HG03439 (cell line): Measurements from ENCODE around the gene SH3GL3.

Source experiments
- ATAC-seq: cut with Tn5 transposase; IDR thresholded peaks from one replicate; pipeline ENCODE4 v1.9.1; 2021; ENCODE audit warnings: mild to moderate bottlenecking, moderate library complexity; ENCODE audit not compliant: unreplicated experiment

Gene SH3GL3

DNA sequence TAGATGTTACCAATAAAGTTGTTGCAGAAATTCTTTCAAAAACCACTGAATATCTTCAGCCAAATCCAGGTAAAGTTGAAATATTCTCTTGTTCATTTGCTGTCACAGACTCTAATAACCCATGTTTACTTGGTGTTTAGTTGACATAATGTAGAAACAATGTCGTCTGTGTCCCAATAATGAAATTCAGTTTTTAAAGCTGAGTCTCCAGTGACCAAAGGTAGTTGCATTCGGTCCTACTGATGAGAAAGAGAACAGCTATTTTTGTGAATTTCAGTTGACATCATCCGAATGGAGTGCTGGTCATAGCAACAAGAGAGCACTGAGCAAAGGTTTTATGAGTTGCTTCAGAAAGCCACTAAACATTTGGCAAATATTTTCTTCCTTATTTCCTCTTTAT is 118.0 kb downstream of the SH3GL3 start:
- ATAC-seq, result no peak

DNA sequence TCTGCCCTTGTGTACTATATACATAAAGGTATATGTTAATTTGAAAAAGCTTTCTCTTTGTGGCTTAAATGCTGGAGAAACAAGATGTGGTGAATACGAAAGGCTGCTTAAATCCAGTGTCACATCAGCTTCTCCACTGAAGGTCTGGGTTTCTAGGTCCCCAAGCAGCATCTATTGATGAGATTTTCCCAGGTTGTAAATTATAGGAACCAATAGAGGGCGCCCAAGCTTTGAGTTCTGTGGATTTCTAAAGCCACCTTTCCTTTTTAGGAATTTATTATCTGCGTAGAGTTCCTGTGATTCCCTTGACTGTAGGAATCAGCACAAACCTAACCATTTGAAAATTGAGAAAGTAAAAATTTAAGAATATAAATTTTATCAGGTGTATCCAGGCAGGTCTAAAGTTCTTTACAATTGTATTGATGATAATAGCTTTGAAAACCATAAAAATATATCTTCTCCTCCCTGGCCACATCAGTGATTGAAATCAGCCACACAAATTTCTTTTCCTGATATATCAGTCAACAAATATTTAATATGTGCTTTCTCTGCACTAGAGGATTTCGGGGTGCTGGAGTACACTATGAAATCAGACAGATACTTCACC is 118.5 kb downstream of the SH3GL3 start:
- ATAC-seq, result no peak

DNA sequence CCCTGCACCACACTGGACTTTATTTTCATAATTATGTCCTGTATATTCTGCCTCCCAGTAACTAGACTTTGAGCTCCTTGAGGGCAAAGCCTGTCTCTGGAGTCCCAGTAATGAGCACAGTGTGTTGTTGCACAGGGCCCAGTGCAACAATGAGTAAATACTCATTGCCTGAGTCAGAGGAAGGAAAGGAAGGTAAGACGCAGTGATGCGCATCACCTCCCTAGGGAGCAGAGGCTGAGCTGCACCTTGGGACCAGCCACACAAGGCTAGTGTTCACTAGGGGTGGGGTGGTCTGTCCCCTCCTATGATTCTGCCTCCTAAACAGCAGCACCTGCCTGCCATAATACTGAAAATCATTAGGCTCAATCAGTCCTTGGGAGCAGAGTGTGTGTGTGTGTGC is 120.2 kb downstream of the SH3GL3 start:
- ATAC-seq, result no peak

GRCh38 chr15:83569341-83569740 is 122.2 kb downstream of the SH3GL3 start:
- ATAC-seq, result no peak

GRCh38 chr15:83570756-83571155 is 123.6 kb downstream of the SH3GL3 start:
- no peak for ATAC-seq

DNA sequence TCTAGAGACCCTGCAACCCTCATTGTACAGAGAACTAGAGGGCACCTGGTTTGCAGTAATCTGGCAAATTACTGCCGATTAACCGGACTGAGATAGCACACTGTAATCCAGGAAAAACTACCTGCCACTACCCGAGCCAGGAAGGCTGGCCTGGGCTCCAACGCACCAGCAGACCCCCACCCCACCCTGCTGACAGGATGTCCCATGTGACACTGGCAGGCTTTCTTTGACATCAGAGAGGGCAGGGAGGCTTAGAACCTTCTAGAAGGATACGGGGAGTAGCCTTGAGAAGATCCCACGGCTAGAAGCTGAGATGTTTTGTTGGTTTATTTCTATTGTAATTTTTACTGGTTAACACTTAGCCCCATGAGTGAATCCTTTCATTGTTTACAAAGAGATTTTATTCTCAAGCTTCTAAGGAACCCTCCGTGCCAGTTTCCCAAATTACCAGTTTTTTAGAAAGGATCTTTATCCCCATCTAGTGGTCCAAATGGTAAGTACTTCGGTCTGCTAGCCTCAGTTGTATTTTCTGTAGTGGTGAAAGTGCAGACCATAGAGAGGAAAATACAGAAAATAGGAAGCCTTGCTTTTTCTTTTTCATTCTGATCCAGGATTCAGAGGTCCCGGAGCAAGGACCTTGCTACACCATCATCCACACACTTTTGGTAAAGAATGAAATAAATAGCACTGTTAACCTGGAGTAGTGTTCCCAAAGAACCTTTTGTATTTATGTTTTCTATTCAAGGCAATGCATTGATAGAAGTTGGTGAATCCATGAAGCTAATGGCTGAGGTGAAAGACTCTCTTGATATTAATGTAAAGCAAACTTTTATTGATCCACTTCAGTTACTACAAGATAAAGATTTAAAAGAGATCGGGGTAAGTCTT is 124.9 kb downstream of the SH3GL3 start:
- ATAC-seq, result no peak

DNA sequence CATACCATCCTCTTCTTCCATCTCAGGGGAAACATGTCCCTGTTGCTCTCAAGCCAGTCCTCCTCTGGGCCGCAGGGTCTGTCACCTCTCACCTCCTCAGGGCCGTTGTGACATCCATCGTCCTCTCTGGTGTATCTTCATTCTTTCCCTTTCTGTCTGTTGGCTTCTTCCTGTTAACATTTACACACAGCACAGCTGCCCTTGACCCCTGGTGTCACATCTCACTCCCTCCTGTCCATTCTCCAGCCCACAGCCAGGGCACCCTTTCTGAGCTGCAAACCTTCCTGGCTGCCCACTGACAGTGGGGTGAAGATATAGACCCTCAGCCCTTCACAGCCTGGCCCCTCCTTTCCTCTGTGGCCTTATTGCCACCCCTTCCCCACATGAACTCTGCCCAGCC is 127.2 kb downstream of the SH3GL3 start:
- no peak for ATAC-seq

- ATAC-seq, result no peak
Observed at GRCh38 chr15:83578691-83579090, 131.6 kb downstream of the SH3GL3 start.

DNA sequence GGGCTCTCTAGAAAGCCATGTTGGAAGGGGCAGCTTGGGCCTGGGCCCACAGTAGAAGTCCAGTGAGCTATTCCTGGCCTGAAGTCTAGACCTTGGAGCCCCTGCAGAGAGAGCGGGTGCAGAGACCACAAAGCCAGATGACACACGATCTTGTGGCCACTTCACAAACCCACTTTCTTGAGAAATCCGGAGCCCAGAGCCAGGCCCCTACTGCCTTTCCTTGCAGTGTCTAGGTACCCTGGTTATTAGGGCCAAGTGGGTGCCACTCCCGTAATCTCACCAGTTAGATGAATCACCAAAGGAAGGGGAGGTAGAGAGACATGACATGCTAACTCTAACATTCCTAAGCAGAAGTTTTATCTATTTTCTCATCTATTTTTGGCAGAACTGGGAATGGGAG is 134.2 kb downstream of the SH3GL3 start:
- ATAC-seq, result no peak

- no peak for ATAC-seq
Observed at GRCh38 chr15:83582381-83582780, 135.2 kb downstream of the SH3GL3 start.

- ATAC-seq, result no peak
Observed at GRCh38 chr15:83585601-83586335, 138.6 kb downstream of the SH3GL3 start.

GRCh38 chr15:83587091-83587490 is 139.9 kb downstream of the SH3GL3 start:
- no peak for ATAC-seq

- ATAC-seq, result no peak
Observed at GRCh38 chr15:83588441-83588840, 141.3 kb downstream of the SH3GL3 start.

- no peak for ATAC-seq
Observed at GRCh38 chr15:83592370-83593040, 145.4 kb downstream of the SH3GL3 start.

- ATAC-seq, result no peak
Observed at GRCh38 chr15:83595191-83595590, 148.1 kb downstream of the SH3GL3 start.

DNA sequence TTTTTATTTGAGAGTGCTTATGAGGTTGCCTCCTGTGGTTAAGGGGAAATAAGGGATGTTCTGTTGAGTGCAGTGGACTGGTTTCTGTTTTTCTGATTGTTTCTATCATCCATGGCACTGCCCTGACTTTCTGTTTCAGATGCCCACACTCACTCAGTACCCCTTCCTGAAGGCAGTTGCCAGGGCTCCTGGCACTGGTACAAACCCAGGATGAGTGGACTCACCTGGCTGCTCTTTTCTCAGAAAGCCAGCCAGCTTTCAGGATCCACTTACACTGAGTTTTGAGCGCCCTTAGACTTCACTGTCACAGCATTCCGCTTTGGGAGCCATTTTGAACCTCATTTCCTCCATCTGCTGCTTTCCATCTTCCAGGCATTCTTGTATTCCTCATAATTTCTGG is 150.9 kb downstream of the SH3GL3 start:
- ATAC-seq, result no peak

- no peak for ATAC-seq
Observed at GRCh38 chr15:83602021-83602420, 154.9 kb downstream of the SH3GL3 start.

DNA sequence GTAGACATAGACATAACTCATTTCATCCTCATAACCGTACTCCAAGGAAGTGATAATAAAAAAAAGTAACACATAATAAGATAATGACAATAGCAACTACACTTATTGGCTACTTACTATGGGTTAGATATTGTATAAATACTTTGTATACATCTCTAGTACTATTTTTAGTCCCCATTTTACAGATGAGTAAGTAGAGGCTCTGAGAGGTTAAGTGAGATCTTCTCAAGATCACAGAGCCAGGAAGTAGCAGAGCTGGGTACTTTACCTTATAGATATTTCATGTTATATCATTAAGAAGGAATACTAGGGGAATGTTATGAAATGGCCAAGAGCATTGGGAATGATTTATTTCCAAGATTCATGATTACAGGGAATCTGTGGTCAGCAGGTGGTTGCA is 157.4 kb downstream of the SH3GL3 start:
- ATAC-seq, result no peak

GRCh38 chr15:83605111-83605945 is 158.2 kb downstream of the SH3GL3 start:
- ATAC-seq, result no peak

DNA sequence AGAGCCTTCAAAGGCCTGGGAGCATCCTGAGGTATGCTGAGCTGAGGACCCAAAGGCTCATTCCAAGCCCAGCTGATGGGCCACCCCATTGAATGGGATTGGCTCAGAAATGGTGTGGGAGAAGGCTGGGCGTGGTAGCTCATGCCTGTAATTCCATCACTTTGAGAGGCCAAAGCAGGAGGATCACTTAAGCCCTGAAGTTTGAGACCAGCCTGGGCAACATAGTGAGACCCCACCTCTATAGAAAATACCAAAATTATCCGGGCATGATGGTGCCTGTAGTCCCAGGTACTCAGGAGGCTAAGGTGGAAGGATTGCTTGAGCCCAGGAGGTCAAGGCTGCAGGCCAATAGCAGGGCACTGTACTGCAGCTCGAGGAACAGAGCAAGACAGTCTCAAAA is 163.0 kb downstream of the SH3GL3 start:
- ATAC-seq, result no peak
